Measurements from ENCODE around the gene MOXD1.
"Not testable (repeated sequence)": the region's sequence is repeated elsewhere in the genome, so short reads cannot be mapped to it uniquely, and the experiment has no call there.

MOXD1 gene

GRCh38 chr6:132351986-132352385, 49.3 kb downstream of the MOXD1 start:
- not testable (repeated sequence) for ATAC-seq

- ATAC-seq = no peak
Observed at GRCh38 chr6:132348231-132348630, 53.0 kb downstream of the MOXD1 start.

- ATAC-seq = no peak
Observed at GRCh38 chr6:132344811-132345210, 56.5 kb downstream of the MOXD1 start.

GRCh38 chr6:132341646-132342045, 59.6 kb downstream of the MOXD1 start:
- no peak for ATAC-seq

GRCh38 chr6:132334521-132334885, 66.8 kb downstream of the MOXD1 start:
- no peak for ATAC-seq

GRCh38 chr6:132333639-132334520, 67.4 kb downstream of the MOXD1 start:
- ATAC-seq = no peak

GRCh38 chr6:132330759-132331158, 70.5 kb downstream of the MOXD1 start:
- ATAC-seq = no peak

- no peak for ATAC-seq
Observed at GRCh38 chr6:132322398-132322797, 78.9 kb downstream of the MOXD1 start.

- no peak for ATAC-seq
Observed at GRCh38 chr6:132320007-132320406, 81.3 kb downstream of the MOXD1 start.

GRCh38 chr6:132316970-132317369, 84.3 kb downstream of the MOXD1 start:
- no peak for ATAC-seq

- no peak for ATAC-seq
Observed at GRCh38 chr6:132314432-132314831, 86.8 kb downstream of the MOXD1 start.

GRCh38 chr6:132310921-132311320, 90.4 kb downstream of the MOXD1 start:
- ATAC-seq = no peak

GRCh38 chr6:132310151-132310550, 91.1 kb downstream of the MOXD1 start:
- not testable (repeated sequence) for ATAC-seq

- no peak for ATAC-seq
Observed at GRCh38 chr6:132304891-132305305, 96.4 kb downstream of the MOXD1 start.

- ATAC-seq = no peak
Observed at GRCh38 chr6:132300323-132300949, 100.8 kb downstream of the MOXD1 start.

- ATAC-seq = no peak
Observed at GRCh38 chr6:132298344-132298949, 102.8 kb downstream of the MOXD1 start.

GRCh38 chr6:132289756-132290155, 111.5 kb downstream of the MOXD1 start:
- ATAC-seq = no peak

GRCh38 chr6:132287101-132287500, 114.2 kb downstream of the MOXD1 start:
- ATAC-seq = no peak

- ATAC-seq = peak in 1 of 2 donors; percentile 33
Observed at GRCh38 chr6:132286298-132287019, 114.8 kb downstream of the MOXD1 start.

- no peak for ATAC-seq
Observed at GRCh38 chr6:132285004-132285780, 116.1 kb downstream of the MOXD1 start.

GRCh38 chr6:132282696-132283095, 118.6 kb downstream of the MOXD1 start:
- no peak for ATAC-seq

GRCh38 chr6:132280436-132280835, 120.8 kb downstream of the MOXD1 start:
- ATAC-seq = no peak

Data from activated CD4-positive, CD25-positive, alpha-beta regulatory T cell treated with anti-CD3 and anti-CD28 coated beads, Interleukin-2, amount 50 U/mL, for 24 hours (primary cell).